Activated CD4-positive, CD25-positive, alpha-beta regulatory T cell treated with anti-CD3 and anti-CD28 coated beads, Interleukin-2, amount 50 U/mL, for 16 hours (primary cell): ENCODE results near the gene CD300C.
"Not testable (repeated sequence)": the region's sequence is repeated elsewhere in the genome, so short reads cannot be mapped to it uniquely, and the experiment has no call there.

Source experiments
- DNase-seq: peaks from one replicate; pipeline ENCODE4 v3.0.0-alpha.2; 2020; ENCODE audit warnings: low read depth, low spot score

The CD300C gene

DNA sequence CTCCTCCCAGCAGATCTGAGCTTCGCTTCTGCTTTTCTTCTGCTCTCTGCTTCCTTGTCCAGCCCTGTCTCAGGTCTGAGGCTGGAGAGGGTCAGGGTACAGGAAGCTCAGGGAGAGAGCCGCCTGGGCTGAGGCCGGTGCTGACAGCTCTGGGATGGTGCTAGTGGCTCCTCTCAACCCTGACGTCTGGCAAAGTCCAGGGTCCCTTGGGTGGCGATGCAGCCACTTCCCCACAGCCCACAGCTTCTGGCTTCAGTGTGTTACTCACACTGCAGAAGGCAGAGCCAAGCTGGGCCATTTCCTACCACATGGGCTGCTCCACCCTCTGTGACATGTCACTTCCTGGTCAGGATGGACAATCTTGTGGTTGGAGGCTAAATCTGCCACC lies at the start of gene CD300C:
Gene CD300C, minus strand, starts transcription at position 273 of the 388 bp plus-strand sequence. CDS start 333 bp downstream, outside the sequence.
- DNase-seq: no peak

DNA sequence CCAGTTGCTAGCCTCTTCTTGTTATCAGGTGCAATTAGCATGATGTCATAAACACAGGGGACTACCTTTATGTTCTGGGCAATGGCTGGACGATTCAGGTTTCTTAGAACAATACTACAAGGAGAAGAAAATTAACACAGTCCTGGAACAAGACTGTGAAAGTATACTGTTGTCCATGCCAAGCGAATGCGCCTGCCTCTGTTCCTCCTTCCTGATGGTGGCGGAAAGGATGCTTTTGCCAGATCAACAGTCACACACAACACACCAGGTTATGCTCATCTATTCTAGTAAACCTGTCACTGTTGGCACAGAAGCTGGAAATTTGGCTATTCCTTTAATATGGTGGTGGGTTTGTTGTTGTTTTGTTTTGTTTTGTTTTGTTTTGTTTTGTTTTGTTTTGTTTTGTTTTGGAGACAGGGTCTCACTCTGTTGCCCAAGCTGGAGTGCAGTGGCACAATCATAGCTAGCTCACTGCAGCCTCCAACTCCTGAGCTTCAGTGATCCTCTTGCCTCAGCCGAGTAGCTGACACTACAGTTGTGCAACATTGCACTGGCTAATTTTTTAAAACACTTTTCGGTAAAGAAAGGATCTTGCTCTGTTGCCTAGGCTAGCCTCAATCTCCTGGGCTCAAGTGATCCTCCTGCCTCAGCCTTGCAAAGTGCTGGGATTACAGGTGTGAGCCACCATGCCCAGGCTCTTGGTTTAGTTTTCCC lies 49.3 kb upstream of the CD300C start:
- no peak for DNase-seq

GRCh38 chr17:74592087-74592990 lies 46.4 kb upstream of the CD300C start, which contains the start of gene CD300LD:
TSS of gene CD300LD (minus strand) at chr17:74592283. CDS start at chr17:74592202, 81 bp downstream.
- DNase-seq: no peak

- DNase-seq: no peak
Measured at GRCh38 chr17:74591503-74591902, 45.6 kb upstream of the CD300C start.

DNA sequence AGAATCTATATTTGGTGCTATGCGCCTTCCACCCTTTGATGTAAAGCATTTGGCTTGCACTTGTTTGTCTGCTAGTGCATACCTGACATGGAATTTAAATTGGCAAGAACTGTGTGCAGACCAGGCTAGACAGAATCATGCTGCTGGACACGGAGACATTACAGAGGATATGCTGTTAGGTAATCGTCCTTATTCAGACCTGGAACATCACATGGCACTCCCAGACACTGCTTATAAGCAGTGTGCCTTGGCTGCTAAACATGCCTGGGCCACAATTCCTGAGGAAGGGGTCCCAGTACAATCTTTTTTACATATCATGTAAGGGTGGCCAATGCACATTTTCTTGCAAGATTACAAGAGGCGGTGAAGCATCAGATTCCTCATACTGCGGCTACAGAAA lies 39.8 kb upstream of the CD300C start:
- DNase-seq: no peak

- DNase-seq: no peak
Measured at GRCh38 chr17:74584292-74585060, 38.6 kb upstream of the CD300C start.

DNA sequence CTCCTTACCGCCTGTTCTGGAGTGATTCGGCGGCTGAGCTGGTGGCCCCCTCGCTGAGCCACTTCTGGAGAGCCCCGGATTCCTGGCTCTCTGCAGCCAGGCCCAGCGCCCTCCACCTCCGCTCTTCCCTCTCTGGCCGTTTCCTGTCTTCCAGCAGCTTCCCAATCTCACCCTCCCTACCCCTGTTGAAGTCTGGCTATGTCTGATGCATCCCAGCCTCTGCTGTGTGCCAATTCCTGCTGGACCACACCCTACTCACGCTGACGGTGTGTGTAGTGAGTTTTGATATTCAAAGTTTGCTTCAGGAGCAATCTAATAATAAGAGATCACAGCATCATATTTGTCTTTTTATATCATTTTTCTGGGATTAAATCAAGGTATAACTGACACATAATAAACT lies 36.7 kb upstream of the CD300C start:
- no peak for DNase-seq

DNA sequence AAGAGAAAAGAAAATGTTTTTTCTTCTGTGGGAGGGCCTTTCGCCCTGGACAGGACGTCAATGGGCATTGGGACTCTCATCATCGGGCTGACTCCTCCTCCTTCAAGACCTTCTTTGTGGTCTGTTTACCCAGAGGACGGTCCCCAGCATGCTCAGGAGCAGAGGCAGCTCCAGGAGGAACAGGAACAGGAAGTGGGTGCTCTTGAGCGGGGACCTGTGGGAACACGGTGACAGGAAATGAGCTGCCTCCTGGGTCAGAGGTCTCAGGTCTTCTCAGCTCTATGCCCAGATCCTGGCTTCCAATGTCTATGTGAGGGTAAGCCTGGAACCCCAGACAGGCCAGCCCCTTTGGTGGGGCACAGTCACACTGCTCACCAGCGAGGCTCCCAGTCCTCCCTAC lies 34.0 kb upstream of the CD300C start:
- DNase-seq: no peak

DNA sequence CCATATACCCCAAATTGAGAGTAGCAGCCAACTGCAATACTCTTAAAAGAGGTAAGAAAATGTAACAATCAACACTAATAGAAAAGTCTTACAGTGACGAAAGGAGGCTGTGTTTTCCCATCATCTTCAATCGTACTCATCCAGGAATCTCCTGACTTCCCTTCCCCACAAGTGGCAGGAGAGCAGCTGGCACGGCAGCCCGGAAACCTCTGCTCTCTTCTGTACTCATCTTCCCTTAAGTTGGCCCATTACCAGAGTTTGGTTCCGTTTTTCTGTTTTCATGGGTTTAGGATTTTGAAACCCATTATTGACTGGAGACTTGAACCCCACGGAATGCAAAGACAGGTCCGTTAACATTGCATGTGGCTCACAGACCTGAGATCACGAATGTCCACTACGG lies 33.1 kb upstream of the CD300C start:
- DNase-seq: no peak

GRCh38 chr17:74574489-74575142 lies 28.7 kb upstream of the CD300C start:
- DNase-seq: no peak

DNA sequence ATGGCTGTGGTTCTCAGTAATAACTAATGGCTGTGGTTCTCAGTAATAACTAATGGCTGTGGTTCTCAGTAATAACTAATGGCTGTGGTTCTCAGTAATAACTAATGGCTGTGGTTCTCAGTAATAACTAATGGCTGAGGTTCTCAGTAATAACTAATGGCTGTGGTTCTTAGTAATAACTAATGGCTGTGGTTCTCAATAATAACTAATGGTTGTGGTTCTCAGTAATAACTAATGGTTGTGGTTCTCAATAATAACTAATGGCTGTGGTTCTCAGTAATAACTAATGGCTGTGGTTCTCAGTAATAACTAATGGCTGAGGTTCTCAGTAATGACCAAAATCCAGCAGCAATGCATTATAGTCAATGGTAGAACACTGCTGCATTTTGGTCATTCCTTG lies 27.7 kb upstream of the CD300C start:
- DNase-seq: not testable (repeated sequence)

GRCh38 chr17:74573169-74573568 lies 27.3 kb upstream of the CD300C start:
- DNase-seq: no peak

DNA sequence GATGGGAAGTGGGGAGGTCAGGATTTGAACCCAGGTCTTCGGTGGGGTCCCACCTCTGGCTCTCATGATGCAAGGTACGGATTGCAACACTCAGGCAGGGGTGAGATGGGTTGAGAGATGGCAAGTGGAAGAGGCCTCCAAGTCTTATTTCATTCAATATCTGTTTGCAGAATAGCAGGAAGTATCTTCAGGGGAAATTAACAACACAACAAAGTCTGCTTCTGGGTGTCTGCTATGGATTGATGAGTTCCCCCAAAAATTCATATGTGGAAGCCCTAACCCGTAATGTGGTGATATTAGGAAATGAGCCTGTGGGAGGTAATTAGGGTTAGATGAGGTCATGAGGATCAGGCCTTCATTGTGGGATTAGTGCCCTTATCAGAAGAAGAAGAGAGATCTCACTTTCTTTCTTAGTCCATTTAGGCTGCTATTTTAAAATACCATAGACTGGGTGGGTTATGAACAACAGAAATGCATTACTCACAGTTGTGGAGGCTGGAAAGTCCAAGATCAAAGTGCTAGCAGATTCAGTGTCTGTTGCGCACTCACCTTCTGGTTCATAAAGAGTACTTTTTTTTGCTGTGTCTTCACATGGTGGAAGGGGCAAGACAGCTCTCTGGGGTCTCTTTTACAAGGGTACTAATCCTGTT lies 25.8 kb upstream of the CD300C start:
- no peak for DNase-seq

DNA sequence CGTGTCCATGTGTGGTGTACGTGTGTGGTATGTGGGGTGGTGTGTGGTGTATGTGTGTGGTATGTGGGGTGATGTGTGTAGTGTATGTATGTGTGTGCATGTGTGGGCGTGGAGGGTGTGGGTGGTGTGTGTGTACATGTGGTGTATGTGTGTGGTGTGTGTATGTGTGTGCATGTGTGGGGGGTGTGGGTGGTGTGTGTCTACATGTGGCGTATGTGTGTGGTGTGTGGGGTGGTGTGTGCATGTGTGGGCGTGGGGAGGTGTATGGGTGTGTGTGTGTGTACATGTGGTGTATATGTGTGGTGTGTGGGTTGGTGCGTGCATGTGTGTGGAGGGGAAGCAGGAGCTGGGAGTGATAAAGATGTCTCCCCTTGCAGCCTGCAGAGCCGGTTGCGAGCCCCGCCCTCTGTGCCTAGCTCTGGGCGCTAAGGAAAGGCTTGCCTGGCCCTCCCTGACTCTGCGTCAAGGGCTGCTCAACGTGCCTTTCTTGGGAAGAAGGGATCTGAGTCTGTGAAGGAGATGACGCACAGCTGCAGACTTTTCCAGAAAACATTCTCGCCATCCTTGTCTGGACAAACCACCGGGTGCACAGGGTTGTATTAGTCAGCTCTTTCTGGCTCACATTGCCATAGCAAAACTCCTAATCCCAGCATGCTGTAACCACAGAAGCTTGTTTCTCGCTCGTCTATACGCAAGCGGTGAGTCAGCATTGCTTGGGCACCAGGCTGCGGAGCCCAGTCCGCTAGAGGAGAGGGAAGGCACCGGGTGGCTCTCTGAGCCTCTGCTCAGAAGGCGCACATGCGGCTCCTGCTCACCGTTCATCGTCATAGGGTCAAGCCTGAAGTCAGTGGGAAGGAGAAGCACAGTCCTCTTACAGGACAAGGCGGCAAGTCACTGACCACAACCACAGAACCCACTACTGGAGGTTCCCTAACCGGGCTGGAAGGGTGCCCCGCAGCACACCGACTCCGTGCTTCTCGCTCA lies 23.4 kb upstream of the CD300C start:
- no peak for DNase-seq

DNA sequence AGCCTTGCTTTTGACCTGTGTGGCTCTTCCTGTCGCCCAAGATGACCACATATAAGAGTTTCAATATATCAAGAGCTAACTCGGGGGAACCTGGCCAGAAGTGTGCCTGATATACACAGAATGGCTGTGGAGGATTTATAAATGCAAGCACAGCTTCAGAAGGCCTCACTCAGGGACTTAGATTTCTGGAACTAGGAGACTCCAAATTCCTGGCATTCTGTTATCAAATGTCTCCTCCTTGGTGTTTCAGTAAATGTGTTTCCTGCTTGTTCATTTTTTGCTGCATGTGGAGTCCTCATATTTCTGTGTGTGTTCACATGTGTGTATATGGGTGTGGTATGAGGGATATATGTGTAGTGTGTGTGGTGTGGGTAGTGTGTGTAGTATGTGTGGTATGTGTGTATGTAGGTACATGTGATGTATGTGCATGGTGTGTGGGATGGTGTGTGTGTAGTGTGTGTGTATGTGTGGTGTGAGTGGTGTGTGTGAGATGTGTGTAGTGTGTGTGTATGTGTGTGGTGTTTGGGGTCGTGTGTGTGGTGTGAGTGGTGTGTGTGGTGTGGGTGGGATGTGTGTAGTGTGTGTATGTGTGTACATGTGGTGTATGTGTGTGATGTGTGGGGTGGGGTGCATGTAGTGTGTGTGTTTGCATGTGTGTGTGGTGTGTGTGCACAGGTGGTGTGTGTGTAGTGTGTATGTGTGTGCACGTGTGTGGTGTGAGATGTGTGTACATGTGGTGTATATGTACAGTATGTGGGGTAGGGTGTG lies 22.4 kb upstream of the CD300C start:
- DNase-seq: no peak

DNA sequence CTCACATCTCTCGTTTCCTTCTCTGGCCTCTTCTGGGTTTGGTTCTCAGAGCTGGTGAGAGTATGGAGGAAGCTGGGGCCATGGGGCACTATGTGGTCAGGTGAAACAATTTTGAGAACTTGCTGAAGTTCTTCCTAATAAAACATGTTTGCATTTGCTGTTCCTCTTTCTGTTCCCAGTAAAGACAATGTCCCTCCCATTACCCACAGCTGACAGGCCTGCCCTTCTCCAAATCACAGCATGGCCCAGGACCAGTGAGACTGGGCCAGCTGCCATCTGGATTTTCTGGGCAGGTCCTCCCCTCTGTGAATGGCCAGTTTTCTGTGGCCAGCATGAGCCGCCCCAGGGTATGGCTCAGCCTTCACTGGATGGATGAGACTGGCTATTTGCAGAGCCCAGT lies 21.5 kb upstream of the CD300C start, which contains the start of gene CD300H:
Gene CD300H, minus strand, starts transcription at position 113 of the 400 bp plus-strand sequence.
- no peak for DNase-seq

GRCh38 chr17:74566132-74566753 lies 20.3 kb upstream of the CD300C start:
- DNase-seq: no peak

DNA sequence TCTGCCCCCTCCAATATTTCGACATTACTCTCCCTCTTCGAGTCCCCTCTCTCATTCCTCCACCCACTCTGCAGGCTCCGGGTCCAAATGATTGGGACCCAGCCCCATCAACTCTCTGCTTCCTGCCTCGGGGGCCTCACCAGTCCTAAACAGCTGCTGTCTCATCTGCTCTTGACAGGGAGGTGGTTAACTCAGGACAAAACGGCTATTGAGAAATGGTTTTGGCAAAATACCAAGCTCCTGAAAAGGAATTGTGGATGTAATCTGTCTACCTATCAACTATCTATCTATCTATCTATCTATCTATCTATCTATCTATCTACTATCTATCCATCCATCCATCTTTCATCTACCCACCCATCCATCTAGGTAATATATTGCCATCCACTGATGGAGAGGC lies 19.2 kb upstream of the CD300C start:
- no peak for DNase-seq
